Measurements from ENCODE around the gene ATCAY. TPM values are rescaled to one million over a fixed set of nuclear protein-coding genes. Genes with fewer than 3 reads are reported as not detected.

ATCAY gene
- total RNA-seq, 1 donor, result 0.43 TPM

- peak; percentile 34 for DNase-seq (ENCODE audit: low read depth)
- peak; percentile 40 for TF ChIP-seq CTCF (IDR thresholded peaks at IDR 0.05; ENCODE audit: insufficient read depth, low read depth, low read length)
- H3K4me3 ChIP-seq (ENCODE audit: low read depth, low read length), result no peak overlapping the region
These were observed 27.8 kb upstream of the ATCAY start for GRCh38 chr19:3852614-3853254.

- no peak overlapping the region for H3K4me3 ChIP-seq (ENCODE audit: low read depth, low read length)
- TF ChIP-seq CTCF (IDR thresholded peaks at IDR 0.05; ENCODE audit: insufficient read depth, low read depth, low read length), result no peak
- no peak for DNase-seq (ENCODE audit: low read depth)
These were observed 25.2 kb upstream of the ATCAY start for GRCh38 chr19:3855320-3855719.

GRCh38 chr19:3857449-3858003, 23.0 kb upstream of the ATCAY start:
- TF ChIP-seq CTCF (IDR thresholded peaks at IDR 0.05; ENCODE audit: insufficient read depth, low read depth, low read length), result no peak
- no peak for DNase-seq (ENCODE audit: low read depth)
- H3K4me3 ChIP-seq (ENCODE audit: low read depth, low read length), result no peak overlapping the region

- TF ChIP-seq CTCF (IDR thresholded peaks at IDR 0.05; ENCODE audit: insufficient read depth, low read depth, low read length), result no peak
- DNase-seq (ENCODE audit: low read depth), result no peak
- no peak overlapping the region for H3K4me3 ChIP-seq (ENCODE audit: low read depth, low read length)
These were observed 20.0 kb upstream of the ATCAY start for GRCh38 chr19:3860499-3860898.

GRCh38 chr19:3862826-3863500, 17.5 kb upstream of the ATCAY start:
- DNase-seq (ENCODE audit: low read depth), result no peak
- no peak for TF ChIP-seq CTCF (IDR thresholded peaks at IDR 0.05; ENCODE audit: insufficient read depth, low read depth, low read length)

GRCh38 chr19:3863648-3864047, 16.8 kb upstream of the ATCAY start:
- TF ChIP-seq CTCF (IDR thresholded peaks at IDR 0.05; ENCODE audit: insufficient read depth, low read depth, low read length), result no peak
- no peak overlapping the region for H3K4me3 ChIP-seq (ENCODE audit: low read depth, low read length)
- no peak for DNase-seq (ENCODE audit: low read depth)

More at GRCh38 chr19:3862826-3863500, 17.5 kb upstream of the ATCAY start:
- H3K4me3 ChIP-seq (ENCODE audit: low read depth, low read length), result no peak overlapping the region

Measured in fibroblast of villous mesenchyme (primary cell).